ENCODE data around the gene VPS45.
"Not testable (repeated sequence)": the region's sequence is repeated elsewhere in the genome, so short reads cannot be mapped to it uniquely, and the experiment has no call there.

Gene VPS45

GRCh38 chr1:150067184-150068108 lies at the start of gene VPS45:
Gene VPS45 (plus strand): TSS chr1:150067776. CDS start chr1:150067858, 82 bp downstream.
- DNase-seq = peak; percentile 91

DNA sequence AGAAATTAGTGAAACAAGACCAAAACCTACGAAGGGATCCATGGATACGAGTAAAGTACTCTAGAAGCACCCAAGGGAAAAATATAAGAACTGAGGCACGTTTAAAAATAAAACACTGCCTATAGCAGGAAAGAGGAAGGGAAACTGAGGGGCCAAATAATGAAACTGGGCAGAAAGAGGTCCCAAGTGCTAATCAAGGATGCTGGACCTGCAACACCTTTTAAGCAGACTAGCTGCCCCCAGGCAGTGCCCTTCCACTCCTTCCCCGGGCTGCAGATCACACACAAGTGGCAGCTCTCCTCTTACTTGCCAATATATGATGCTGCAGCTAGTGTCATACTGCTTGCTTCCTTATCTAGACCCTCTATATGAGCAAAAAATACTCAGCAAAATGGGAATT lies 49.4 kb upstream of the VPS45 start:
- no peak for DNase-seq

- no peak for DNase-seq
Measured at GRCh38 chr1:150020711-150021110, 46.9 kb upstream of the VPS45 start.

GRCh38 chr1:150021191-150021694 lies 46.3 kb upstream of the VPS45 start:
- DNase-seq = no peak

GRCh38 chr1:150022357-150022756 lies 45.2 kb upstream of the VPS45 start:
- no peak for DNase-seq

- no peak for DNase-seq
Measured at GRCh38 chr1:150024156-150024555, 43.4 kb upstream of the VPS45 start.

GRCh38 chr1:150028322-150028721 lies 39.3 kb upstream of the VPS45 start:
- no peak for DNase-seq

DNA sequence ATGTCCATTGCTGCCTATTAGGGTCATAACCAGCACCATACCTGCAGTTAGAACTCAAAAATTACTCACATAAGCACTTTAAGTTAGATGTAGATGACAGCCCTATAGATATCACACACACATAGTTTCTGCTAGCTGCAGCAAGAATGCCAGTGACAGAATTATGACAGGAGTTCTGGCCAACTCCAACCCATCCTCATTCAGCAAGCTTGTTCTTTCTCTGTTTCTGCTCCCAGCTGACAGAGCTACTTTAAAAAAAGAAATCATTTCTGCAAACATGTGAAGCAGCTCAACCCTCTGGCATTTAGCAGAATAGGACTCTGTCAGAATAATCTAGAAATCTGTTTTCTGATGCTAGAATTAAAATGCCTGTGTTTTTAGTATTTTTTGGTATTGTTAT lies 33.2 kb upstream of the VPS45 start:
- no peak for DNase-seq

GRCh38 chr1:150049926-150050325 lies 17.6 kb upstream of the VPS45 start:
- DNase-seq = no peak

DNA sequence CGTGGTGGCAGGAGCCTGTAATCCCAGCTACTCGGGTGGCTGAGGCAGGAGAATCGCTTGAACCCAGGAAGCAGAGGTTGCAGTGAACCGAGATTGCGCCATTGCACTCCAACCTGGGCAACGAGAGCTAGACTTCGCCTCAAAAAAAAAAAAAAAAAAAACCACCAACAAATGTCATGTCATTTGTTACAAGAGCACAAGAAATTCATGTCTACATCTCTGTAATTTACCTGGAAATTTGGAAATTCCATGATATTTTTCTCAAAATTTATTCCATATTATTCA lies 16.5 kb upstream of the VPS45 start:
- DNase-seq = no peak

DNA sequence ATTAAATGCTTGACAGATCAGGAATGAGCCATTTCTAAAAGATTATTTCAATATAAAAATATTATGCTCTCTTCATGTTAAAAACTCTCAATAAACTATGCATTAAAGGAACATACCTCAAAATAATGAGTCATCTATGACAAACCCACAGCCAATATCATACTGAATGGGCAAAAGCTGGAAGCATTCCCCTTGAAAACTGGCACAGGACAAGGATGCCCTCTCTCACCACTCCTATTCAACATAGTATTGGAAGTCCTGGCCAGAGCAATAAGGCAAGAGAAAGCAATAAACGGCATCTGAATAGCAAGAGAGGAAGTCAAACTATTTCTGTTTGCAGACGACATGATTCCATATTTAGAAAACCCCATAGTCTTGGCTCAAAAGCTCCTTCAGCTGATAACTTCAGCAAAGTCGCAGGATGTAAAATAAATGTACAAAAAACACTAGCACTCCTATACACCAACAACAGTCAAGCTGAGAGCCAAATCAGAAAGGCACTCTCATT lies 15.6 kb upstream of the VPS45 start:
- not testable (repeated sequence) for DNase-seq

DNA sequence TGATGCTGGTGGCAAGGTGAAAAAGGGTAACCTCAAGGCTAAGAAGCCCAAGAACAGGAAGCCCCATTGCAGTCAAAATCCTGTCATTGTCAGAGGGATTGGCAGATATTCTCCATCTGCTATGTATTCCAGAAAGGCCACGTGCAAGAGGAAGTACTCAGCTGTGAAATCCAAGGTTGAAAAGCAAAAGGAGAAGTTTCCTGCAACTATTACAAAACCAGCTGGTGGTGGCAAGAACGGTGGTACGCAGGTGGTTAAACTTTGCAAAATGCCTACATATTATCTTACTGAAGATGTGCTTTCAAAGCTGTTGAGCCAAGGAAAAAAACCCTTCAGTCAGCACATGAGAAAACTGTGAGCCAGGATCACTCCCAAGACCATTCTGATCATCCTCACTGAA lies 13.7 kb upstream of the VPS45 start:
- no peak for DNase-seq

GRCh38 chr1:150055507-150055906 lies 12.1 kb upstream of the VPS45 start:
- DNase-seq = not testable (repeated sequence)

GRCh38 chr1:150056407-150056806 lies 11.2 kb upstream of the VPS45 start:
- DNase-seq = no peak

- DNase-seq = no peak
Measured at GRCh38 chr1:150060260-150060659, 7.3 kb upstream of the VPS45 start.

DNA sequence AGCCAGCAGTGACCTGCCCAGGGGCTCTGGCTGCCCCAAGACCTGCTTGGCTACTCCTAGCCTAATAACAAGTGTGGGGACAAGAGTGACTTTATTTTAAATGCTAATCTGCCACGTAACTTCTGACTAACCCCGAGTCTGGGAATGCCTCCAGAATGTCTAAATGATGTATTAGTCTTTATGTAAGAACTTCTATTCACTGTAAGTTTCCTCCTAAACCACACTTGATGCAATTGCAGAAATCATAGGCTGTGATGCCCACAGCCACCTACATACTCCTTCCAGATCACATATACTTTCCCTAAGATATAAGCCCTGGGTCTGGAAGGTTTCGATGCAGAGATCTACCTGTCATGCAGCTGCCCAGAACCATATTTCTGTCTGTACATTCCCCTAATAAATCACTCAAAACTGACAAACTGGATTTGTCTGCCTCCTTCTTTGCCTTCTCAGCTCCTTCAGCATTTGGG lies 5.9 kb upstream of the VPS45 start:
- DNase-seq = no peak

DNA sequence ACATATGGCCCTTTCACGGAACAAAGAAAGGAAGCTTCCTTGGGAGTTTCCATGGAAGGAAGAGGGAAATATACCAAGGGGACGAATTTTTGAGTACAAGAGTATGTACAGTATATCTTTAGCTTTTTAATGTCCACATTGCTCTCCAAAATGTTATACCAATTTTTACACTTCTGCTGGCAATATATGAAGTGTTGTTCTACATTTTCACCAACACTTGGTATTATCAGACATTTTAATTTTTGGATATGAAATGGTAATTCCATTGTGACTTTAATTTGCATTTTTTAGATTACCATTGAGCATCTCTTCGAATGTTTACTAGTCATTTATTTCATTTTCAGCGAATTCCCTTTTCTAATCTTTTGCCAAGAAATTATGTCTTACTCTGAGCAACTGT lies 5.5 kb upstream of the VPS45 start:
- no peak for DNase-seq

DNA sequence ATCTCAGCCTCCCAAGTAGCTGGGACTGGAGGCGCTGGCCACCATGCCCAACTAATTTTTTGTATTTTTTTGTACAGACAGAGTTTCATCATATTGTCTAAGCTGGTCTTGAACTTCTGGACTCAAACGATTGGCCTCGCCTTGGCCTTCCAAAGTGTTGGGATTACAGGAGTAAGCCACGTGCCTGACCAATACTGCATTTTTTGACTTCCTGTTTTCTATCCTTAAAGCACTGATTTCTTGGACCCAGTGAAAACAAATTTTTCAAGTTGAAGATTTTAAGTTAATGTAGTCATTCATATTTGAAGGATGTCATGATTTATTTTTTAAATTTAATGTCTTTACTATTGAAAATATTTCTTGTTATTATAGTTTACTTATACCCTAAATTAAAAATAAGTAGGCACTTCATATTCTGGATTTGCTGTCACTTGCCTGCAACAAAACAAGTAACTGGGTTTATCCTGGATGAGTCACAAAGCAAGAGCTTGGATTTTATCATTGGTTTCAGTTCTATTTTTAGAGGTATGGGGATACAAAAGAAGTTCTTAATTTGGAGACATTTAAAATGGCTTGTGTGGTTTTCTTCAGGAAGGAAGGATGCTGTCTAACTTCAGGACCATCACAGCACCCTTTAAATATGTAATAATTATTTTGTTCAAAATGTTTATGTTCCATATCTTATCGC lies 2.2 kb upstream of the VPS45 start:
- DNase-seq = no peak

GRCh38 chr1:150066328-150066727 lies 1.2 kb upstream of the VPS45 start:
- no peak for DNase-seq

DNA sequence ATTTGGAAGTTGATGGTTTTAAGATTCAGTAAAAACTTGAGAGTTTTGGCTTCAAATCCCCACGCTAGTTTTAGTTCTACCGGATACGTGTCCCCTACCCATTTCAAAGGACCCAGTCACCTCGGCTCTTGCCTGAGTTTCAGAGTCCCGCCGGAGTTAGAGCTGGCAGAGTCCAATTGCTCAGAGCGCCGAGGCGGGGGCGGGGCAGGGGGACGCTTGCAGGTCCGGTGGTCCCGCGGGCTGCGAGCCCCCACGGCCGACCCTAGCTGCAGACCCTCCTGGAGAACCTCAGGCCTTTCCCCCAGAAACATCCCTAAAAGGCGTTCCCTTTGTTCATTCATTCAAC lies 765 bp upstream of the VPS45 start:
- DNase-seq = peak; percentile 59

- DNase-seq = no peak
Measured at GRCh38 chr1:150068109-150068435, 496 bp downstream of the VPS45 start.

- no peak for DNase-seq
Measured at GRCh38 chr1:150069923-150070322, 2.3 kb downstream of the VPS45 start.

DNA sequence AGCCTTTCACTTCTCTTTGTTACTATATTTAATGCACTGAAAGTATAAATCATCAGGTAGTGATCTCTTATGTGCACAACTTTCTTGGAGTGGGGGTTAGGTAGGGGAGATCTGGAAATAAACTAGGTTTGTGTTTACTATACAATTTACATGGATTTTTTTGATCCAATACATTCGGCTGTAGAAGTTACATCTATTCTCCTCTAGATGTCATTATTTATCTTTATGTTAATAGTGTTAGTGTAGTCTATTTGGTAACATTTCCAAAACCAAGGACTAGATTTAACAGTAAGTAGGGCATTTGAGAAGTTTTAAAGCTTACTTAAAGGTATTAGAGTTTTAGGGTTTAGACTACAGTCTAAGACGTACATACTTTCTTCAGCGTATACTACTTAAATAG lies 5.4 kb downstream of the VPS45 start:
- no peak for DNase-seq

DNA sequence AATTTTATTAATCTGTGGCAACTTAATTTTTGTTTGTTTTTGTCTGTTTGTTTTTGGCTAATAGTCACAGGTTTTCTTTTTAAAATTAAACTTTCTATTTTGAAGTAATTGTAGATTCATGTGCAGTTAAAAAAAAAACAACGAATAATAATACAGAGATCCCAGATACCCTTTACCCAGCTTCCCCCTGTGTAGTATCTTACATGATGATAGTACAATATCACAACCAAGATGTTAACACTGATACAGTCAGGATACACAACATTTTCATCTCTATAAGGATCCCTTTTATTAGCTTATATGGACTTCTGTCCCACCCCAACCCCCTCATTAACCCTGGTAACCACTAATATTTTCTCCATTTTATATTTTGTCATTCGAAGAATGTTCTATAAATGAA lies 5.9 kb downstream of the VPS45 start:
- DNase-seq = no peak
